GM08714 (cell line): ENCODE measurements around the gene MGAT4B.

Source experiments
- H3K4me3 ChIP-seq: fragments of 200-500 bp; sonication (Bioruptor generic); 2 replicates; pipeline ENCODE4 v1.5.1; 2014; ENCODE audit warnings: mild to moderate bottlenecking, low read length, inconsistent platforms
- ZNF274 ChIP-seq: IDR thresholded peaks from 2 replicates; pipeline ENCODE4 v1.6.1; 2012; ENCODE audit warnings: mild to moderate bottlenecking, low read depth, low read length

MGAT4B gene

GRCh38 chr5:179820483-179821297 is 14.0 kb upstream of the MGAT4B start, which contains the start of gene SQSTM1:
TSS of gene SQSTM1 (plus strand) at chr5:179820905. CDS start at chr5:179820937, 32 bp downstream.
- peak within 1 kb of the TSS; percentile 94 for H3K4me3 ChIP-seq
- no peak for TF ChIP-seq ZNF274

- TF ChIP-seq ZNF274 = no peak
Observed at GRCh38 chr5:179820127-179820482, 13.4 kb upstream of the MGAT4B start.

GRCh38 chr5:179819296-179820126 is 12.8 kb upstream of the MGAT4B start:
- no peak overlapping the region for H3K4me3 ChIP-seq
- no peak for TF ChIP-seq ZNF274

More at GRCh38 chr5:179820127-179820482, 13.4 kb upstream of the MGAT4B start:
- peak overlapping the region; percentile 43; the same call in 1 of the 2 replicates for H3K4me3 ChIP-seq

DNA sequence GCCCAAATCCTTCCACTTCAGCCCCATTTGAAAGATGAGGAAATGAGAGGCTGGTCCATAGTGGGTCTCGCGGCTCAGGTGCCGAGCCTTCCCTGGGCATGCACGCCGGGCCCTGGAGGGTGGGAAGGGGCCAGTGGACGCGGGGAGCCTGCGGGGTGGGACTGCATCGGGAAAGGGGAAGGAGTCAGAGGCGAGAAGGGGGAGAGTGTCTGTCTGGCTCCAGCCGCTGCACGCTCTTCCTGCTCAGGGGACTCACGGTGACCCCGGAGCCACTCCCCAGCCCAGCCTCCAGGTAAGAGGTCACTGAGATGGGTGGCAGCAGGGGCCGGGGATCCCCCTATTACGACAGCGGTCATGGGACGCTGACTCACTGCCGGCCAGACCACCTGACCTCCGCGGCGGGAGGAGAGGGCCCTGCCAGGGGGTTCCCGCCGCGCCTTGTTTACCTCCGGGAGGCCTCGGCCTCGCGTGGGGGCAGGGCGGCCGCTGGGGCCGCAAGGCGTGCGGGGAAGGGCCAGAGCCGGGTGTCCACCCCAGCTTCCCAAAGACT is 12.2 kb upstream of the MGAT4B start:
- TF ChIP-seq ZNF274 = no peak

DNA sequence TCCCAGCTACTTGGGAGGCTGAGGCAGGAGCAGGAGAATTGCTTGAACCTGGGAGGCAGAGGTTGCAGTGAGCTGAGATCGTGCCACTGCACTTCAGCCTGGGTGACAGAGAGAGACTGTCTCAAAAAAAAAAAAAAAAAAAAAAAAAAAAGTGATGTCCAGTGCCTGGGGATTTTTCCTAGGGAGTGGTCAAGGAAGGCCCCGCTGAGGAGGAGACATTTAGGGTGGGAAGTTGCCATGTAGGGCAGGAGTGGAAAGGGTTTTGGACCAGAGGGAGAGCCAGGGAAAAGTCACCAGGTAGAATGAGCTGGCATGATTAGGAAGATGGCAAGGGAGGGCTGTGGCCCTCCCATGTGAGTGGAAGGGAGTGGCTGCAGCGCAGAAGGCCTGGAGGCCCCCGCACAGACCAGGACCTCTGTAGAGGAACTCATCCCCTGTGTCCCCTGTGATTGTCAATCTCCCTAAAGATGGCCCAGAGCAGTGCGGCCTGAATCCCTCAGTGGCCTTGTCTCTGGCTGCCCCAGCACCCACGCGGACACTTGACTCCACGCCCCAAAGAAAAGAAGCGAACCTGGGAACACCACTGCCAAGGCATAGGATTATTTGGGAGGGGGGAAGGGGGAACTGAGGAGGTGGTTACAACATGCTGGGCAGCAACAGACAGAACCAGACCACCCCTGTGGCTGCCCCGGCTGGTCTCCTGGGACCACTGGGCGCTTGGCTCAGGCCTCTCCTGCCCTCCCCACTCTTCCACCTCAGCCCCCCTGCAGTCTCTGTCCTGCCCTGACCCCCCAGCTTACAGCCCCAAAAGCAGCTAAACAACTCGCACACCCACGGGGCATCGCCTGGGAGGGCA is 11.5 kb upstream of the MGAT4B start:
- TF ChIP-seq ZNF274 = no peak
- H3K4me3 ChIP-seq = peak overlapping the region; percentile 40; the same call in 1 of the 2 replicates

More for the DNA sequence above, 12.2 kb upstream of the MGAT4B start:
- peak overlapping the region; percentile 40; the same call in 1 of the 2 replicates for H3K4me3 ChIP-seq

DNA sequence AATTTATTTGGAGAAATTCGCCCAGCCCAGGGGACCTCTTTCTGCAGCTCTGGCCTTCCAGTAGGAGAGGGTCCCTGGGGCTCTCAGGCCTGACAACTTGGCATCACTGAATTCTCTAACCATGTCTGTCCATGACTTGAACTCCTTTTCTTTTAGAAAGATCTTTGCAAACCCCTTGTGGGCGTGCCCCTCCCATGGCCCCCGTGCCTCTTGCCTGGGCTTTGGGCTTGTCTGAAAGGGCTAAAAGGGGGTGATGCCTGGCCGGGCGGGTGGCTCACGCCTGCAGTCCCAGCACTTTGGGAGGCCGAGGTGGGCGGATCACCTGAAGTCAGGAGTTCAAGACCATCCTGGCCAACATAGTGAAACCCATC is 10.8 kb upstream of the MGAT4B start:
- H3K4me3 ChIP-seq = peak overlapping the region; percentile 40; the same call in 1 of the 2 replicates
- TF ChIP-seq ZNF274 = no peak

DNA sequence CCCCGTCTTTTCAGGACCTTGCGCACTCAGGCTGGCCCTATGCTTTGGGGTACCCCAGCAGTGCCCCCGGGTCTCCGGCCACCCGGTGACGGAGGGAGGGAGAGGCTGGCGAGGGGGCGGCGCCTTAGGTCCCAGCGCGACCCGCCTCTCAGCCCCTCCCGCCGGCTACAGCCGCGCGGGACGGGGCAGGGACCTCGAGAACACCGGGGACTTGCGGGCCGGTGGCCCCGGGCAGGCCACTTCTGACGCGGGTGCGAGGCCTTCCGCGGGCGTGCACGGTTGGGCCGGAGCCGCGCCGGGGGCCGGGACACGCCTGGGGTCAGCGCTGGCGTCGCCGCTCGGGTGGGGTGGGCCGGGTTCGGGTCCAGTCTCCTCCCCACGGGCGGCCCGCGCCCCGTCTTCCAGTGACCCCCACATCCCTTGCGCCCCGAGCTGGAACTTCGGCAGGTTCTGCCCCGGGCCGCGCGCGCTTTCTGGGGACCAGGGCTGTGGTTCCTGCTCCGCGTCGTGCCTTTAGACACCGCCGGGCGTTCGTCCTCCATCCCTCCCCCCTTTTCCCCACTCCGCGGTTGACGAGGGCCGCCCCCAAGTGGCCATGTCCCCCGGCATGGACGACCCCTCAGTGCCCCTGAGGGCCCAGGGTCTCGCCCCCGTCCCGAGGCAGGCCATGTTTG is 10.3 kb upstream of the MGAT4B start:
- peak overlapping the region; percentile 40; the same call in 1 of the 2 replicates for H3K4me3 ChIP-seq
- TF ChIP-seq ZNF274 = no peak

- H3K4me3 ChIP-seq = peak overlapping the region; percentile 40; the same call in 1 of the 2 replicates
- TF ChIP-seq ZNF274 = no peak
Observed at GRCh38 chr5:179816401-179816795, 9.7 kb upstream of the MGAT4B start.

DNA sequence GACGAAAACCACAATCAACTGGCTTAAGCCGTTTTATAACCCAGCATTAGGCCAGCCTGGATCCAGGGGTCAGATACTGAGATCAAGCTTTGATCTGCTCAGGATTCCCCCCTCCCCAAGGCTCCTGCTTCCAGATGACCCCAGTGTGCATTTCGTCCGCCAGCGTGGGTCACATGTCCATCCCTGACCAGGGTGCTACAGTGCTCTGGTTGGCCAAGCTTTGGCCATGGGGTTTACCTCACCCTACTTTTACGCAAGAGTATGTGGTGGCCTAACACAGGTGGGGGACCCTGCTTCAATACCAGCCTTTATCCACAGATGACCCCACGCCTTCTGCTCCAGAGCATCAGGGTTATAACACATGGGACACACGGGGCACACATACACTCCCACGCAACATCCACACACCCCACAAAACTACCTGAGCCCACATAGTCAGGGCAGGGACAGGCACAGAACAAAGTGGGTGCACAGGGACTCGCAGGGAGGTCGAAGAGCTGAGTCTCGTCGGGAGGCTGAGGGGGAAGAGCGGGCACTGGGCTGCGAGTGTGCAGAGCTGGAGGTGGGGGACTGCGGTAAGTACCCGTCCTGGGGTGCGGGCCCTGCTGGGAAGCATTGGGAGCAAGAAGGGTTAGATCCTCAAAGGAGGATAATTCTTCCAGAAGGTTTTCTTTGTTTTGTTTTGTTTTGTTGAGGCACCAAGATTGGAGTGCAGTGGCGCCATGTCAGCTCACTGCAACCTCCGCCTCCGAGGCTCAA is 9.0 kb upstream of the MGAT4B start:
- no peak overlapping the region for H3K4me3 ChIP-seq
- TF ChIP-seq ZNF274 = no peak

GRCh38 chr5:179814090-179814489 is 7.4 kb upstream of the MGAT4B start:
- H3K4me3 ChIP-seq = no peak overlapping the region
- TF ChIP-seq ZNF274 = no peak

DNA sequence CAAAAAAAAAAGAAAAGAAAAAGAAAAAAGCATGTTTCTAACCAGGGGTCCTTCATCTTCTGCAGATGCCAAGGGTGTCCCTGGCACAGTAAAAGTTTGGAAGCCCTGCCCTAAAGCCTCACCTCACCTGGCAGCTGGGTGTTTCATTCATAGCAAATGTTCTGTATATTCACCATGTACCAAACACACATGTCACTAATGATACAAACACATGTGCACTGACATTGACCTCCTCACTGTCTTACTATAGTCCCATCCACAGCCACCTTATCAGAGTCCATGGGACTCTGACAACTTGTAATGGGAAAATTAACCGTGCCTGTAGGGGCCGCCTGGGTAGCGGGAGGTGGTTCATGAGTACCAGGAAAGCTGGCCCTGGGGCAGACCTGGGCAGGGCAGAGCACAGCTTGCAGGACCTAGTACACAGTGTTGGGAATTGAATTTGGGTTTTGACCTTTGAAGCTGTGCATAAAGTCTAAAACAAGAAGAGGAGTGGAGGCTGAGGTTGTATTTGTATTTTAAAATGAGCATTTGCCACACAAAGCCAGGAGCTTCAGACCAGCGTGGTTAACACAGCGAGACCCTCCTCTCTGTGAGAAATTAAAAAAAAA is 6.4 kb upstream of the MGAT4B start:
- H3K4me3 ChIP-seq = no peak overlapping the region
- TF ChIP-seq ZNF274 = no peak
